ENCODE results near the gene MTX2.

DNA sequence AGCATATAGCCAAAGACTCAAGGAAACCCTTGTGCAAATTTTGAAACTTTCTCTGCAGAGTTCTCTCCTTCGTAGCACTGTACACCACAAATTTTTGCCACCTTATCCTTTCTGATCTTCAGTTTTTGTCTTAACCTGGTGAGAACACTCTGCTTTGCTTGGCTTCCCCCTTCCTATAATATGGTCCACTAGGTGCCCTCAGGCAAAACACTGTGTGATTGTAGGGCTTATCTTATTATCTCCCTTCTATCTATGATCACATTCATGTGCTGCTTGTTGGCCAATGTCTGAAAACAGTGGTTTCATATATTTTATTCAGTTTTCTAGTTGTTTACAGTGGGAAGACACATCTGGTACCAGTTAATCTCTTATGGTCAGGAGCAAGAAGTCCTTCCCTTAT, 111.1 kb downstream of the MTX2 start:
- TF ChIP-seq POLR2AphosphoS5 (IDR thresholded peaks at IDR 0.05; ENCODE audit: low read depth, low read length) (no peak), TCF7L2 (IDR thresholded peaks at IDR 0.05; ENCODE audit: low read depth, low read length) (no peak), SIN3A (IDR thresholded peaks at IDR 0.05; ENCODE audit: borderline replicate concordance, insufficient read depth, low read depth, low read length) (no peak)
- TF ChIP-seq, protein P1, sequence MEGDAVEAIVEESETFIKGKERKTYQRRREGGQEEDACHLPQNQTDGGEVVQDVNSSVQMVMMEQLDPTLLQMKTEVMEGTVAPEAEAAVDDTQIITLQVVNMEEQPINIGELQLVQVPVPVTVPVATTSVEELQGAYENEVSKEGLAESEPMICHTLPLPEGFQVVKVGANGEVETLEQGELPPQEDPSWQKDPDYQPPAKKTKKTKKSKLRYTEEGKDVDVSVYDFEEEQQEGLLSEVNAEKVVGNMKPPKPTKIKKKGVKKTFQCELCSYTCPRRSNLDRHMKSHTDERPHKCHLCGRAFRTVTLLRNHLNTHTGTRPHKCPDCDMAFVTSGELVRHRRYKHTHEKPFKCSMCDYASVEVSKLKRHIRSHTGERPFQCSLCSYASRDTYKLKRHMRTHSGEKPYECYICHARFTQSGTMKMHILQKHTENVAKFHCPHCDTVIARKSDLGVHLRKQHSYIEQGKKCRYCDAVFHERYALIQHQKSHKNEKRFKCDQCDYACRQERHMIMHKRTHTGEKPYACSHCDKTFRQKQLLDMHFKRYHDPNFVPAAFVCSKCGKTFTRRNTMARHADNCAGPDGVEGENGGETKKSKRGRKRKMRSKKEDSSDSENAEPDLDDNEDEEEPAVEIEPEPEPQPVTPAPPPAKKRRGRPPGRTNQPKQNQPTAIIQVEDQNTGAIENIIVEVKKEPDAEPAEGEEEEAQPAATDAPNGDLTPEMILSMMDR (IDR thresholded peaks at IDR 0.05), result no peak
- TF ChIP-seq, protein P2, sequence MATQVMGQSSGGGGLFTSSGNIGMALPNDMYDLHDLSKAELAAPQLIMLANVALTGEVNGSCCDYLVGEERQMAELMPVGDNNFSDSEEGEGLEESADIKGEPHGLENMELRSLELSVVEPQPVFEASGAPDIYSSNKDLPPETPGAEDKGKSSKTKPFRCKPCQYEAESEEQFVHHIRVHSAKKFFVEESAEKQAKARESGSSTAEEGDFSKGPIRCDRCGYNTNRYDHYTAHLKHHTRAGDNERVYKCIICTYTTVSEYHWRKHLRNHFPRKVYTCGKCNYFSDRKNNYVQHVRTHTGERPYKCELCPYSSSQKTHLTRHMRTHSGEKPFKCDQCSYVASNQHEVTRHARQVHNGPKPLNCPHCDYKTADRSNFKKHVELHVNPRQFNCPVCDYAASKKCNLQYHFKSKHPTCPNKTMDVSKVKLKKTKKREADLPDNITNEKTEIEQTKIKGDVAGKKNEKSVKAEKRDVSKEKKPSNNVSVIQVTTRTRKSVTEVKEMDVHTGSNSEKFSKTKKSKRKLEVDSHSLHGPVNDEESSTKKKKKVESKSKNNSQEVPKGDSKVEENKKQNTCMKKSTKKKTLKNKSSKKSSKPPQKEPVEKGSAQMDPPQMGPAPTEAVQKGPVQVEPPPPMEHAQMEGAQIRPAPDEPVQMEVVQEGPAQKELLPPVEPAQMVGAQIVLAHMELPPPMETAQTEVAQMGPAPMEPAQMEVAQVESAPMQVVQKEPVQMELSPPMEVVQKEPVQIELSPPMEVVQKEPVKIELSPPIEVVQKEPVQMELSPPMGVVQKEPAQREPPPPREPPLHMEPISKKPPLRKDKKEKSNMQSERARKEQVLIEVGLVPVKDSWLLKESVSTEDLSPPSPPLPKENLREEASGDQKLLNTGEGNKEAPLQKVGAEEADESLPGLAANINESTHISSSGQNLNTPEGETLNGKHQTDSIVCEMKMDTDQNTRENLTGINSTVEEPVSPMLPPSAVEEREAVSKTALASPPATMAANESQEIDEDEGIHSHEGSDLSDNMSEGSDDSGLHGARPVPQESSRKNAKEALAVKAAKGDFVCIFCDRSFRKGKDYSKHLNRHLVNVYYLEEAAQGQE (IDR thresholded peaks at IDR 0.05; ENCODE audit: insufficient read depth in 1 of 2, low read depth in 2 of 2, low read length in 1 of 2), result no peak

Measured in Panc1 (cell line).